ENCODE data around the gene SOX18. TPM values are rescaled to one million over a fixed set of nuclear protein-coding genes. Genes with fewer than 3 reads are reported as not detected.

Gene SOX18
- total and polyA plus RNA-seq, 2 of the 13 experiments (the other 11 are each of a cell fraction or from before 2014, with no cell fraction given): 1.6 to 1.9 TPM

GRCh38 chr20:64082126-64082731, 32.8 kb upstream of the SOX18 start (continued):
- peak; percentile 48; the same call in 1 of the 2 replicates for TF ChIP-seq PAXIP1 (CRISPR knock-in tag; conservative IDR thresholded peaks at IDR 0.05)
- no peak for TF ChIP-seq KDM2A (CRISPR knock-in tag; IDR thresholded peaks at IDR 0.05; ENCODE audit: borderline replicate concordance, low read depth)
- no peak for TF ChIP-seq TFDP1 (CRISPR knock-in tag; IDR thresholded peaks at IDR 0.05; ENCODE audit: borderline replicate concordance)
- TF ChIP-seq KLF9 (CRISPR knock-in tag; IDR thresholded peaks at IDR 0.05; ENCODE audit: low read depth): no peak
- TF ChIP-seq MAFG (CRISPR knock-in tag; IDR thresholded peaks at IDR 0.05): no peak
- TF ChIP-seq ZNF564 (CRISPR knock-in tag; IDR thresholded peaks at IDR 0.05): 0 out of 2 replicates have a peak, but pooled peaks have one; percentile 26
- no peak for TF ChIP-seq CC2D1A (CRISPR knock-in tag; IDR thresholded peaks at IDR 0.05)
- TF ChIP-seq POGZ (CRISPR knock-in tag; IDR thresholded peaks at IDR 0.05): no peak
- no peak for TF ChIP-seq ZSCAN29 (CRISPR knock-in tag; conservative IDR thresholded peaks at IDR 0.05)
- TF ChIP-seq SP5 (CRISPR knock-in tag; IDR thresholded peaks at IDR 0.05; ENCODE audit: borderline replicate concordance, low read depth): peak; percentile 79
- 0 out of 2 replicates have a peak, but pooled peaks have one; percentile 31 for TF ChIP-seq CBFB (CRISPR knock-in tag; IDR thresholded peaks at IDR 0.05)
- no peak for TF ChIP-seq ZBTB40 (IDR thresholded peaks at IDR 0.05)
- TF ChIP-seq ZBTB40 (CRISPR knock-in tag; IDR thresholded peaks at IDR 0.05): no peak
- 0 out of 2 replicates have a peak, but pooled peaks have one; percentile 13 for TF ChIP-seq ZFX (CRISPR knock-in tag; IDR thresholded peaks at IDR 0.05; ENCODE audit: low read depth)
- no peak for TF ChIP-seq IKZF1 (IDR thresholded peaks at IDR 0.05)
- TF ChIP-seq THAP11 (CRISPR knock-in tag; IDR thresholded peaks at IDR 0.05): peak; percentile 52; the same call in 1 of the 2 replicates
- no peak for TF ChIP-seq DNMT1 (CRISPR knock-in tag; IDR thresholded peaks at IDR 0.05)
- 0 out of 2 replicates have a peak, but pooled peaks have one; percentile 17 for TF ChIP-seq PHF21A (CRISPR knock-in tag; IDR thresholded peaks at IDR 0.05)

All from HepG2 (cell line).